ENCODE data around the gene TMEM52.

GRCh38 chr1:1908506-1908791 is 10.6 kb downstream of the TMEM52 start:
- TF ChIP-seq MYNN (tag by site-specific recombination; IDR thresholded peaks at IDR 0.05; ENCODE audit: borderline replicate concordance) (no peak), ZNF654 (tag by site-specific recombination; IDR thresholded peaks at IDR 0.05; ENCODE audit: low read depth) (no peak), ZNF513 (tag by site-specific recombination; IDR thresholded peaks at IDR 0.05) (no peak), ZNF585B (tag by site-specific recombination; IDR thresholded peaks at IDR 0.05) (no peak), CTCF (tag by site-specific recombination; IDR thresholded peaks at IDR 0.05) (no peak), ZNF600 (tag by site-specific recombination; IDR thresholded peaks at IDR 0.05) (peak; percentile 53; the same call in 1 of the 2 replicates), RBAK (tag by site-specific recombination; IDR thresholded peaks at IDR 0.05) (no peak), GLIS1 (tag by site-specific recombination; IDR thresholded peaks at IDR 0.05) (peak; percentile 59), TRIM28 (IDR thresholded peaks at IDR 0.05; ENCODE audit: borderline replicate concordance, low read length) (no peak), PBX3 (CRISPR knock-in tag; IDR thresholded peaks at IDR 0.05) (no peak), GLIS2 (tag by site-specific recombination; IDR thresholded peaks at IDR 0.05) (peak; percentile 91)
